UCSD-AML1 (cell line): Measurements from ENCODE around the gene JAZF1.

ENCODE experiments used
- DNase-seq: peaks from one replicate; lab custom pipeline; 2025; ENCODE audit not compliant: unreplicated experiment; lab: John Stamatoyannopoulos, UW

Gene JAZF1

GRCh38 chr7:27846388-27846787 lies 334.2 kb downstream of the JAZF1 start:
- DNase-seq: no peak

- no peak for DNase-seq
Observed at GRCh38 chr7:27843584-27844305, 336.9 kb downstream of the JAZF1 start.

DNA sequence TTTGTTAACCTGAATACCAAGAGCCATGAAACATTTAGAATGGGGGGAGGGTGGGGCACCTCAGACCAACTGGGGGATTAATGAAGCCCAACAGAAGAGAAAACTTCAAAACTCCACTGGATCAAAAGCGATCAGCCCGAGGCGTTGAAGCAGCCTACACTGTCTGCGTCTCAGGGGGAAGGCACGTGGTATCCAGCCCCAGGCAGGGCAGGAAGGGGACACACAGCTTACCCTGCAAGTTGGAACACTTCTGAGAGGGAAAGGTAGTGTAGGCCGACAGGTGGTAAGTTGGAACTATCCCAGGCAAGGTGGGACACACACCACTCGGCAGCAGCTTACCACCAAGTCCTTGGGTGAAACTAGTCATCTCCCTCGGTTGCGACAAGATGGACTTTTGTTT lies 337.7 kb downstream of the JAZF1 start:
- DNase-seq: no peak

GRCh38 chr7:27842094-27842692 lies 338.4 kb downstream of the JAZF1 start:
- DNase-seq: no peak

DNA sequence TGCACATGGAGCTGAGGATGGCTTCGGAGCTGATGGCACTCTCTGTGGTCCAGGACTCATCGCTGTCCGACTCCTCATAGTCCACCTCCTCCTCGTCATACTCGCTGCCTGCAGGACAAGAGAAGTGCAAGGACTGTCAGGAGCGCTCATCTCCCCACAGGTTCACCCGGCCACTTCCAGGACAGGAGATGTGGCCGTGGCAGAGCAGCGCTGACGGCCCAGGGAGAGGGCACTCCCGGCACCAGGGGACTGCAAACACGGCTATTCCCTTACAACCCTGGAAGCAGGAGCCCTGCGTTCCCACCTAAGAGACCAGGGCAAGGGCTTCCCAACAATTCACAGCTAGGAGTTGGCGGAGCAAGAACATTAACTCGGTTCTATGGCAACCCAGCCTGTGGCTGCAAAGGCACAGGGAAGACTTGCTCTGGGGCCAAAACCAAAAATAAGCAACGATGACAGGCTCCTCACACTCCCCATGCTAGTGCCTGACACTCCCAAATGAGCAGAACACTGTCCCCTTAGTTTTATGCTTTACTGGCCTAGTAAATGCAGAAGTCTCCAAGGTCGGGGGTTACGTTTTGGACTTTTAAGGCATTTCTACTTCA lies 339.7 kb downstream of the JAZF1 start:
- DNase-seq: no peak

- no peak for DNase-seq
Observed at GRCh38 chr7:27840313-27840712, 340.3 kb downstream of the JAZF1 start.

- DNase-seq: no peak
Observed at GRCh38 chr7:27839099-27839498, 341.5 kb downstream of the JAZF1 start.

DNA sequence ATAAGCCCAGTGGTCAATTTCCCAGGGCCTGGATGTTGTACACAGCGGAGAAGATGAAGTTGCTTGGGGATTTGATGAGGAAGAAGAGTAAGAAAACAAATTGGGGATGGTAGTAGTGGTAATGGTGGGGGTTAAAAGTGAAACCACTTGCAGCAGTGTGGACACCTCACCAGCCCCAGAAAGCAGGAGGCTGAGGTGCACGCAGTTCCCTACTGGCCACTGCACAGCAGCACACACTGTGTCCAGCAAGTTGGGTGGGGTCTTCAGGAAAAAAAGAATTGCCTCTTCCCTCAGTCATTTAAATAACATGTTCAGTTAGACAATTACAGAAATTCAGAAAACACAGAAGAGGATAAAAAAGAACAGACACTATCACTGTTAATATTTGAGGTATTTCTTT lies 344.1 kb downstream of the JAZF1 start:
- no peak for DNase-seq

GRCh38 chr7:27835376-27835775 lies 345.2 kb downstream of the JAZF1 start:
- no peak for DNase-seq

GRCh38 chr7:27834179-27834921 lies 346.2 kb downstream of the JAZF1 start:
- DNase-seq: no peak

GRCh38 chr7:27826357-27826756 lies 354.2 kb downstream of the JAZF1 start:
- DNase-seq: no peak

DNA sequence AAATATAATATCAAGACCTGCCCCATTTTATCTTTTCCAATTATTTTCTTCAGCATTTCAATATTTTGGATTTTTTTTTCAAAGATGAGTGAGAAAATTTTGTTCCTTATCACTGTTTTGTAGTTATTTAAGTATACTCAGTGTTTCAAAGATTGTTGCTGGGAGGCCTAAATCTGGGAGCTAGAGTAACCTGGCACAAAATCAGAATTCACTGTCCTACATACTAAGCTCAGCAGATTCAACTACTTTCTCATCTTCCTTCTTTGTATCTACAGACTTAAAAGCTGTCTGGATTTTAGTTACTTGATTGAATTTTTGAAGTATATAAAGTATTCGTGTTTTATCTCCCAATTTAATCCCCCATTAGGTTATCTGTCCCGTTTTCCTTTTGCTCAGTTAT lies 354.7 kb downstream of the JAZF1 start:
- no peak for DNase-seq

DNA sequence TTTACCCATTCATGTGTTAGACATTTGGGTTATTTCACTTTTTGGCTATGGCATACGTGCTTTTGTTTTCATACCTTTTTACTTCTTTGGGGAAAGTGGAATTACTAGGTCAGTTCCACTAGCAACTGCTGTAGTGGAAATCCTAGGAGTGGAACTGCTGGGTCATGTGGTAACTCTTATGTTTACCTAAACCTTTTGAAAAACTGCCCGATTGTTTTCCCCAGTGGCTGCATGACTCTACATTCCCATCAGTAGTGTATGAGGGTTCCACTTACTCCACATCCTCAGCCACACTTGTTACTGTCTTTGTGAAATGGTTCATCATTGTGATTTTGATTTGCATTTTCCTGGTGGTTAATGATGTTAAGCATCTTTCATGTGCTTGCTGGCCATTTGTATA lies 358.4 kb downstream of the JAZF1 start:
- no peak for DNase-seq

- DNase-seq: no peak
Observed at GRCh38 chr7:27812706-27813105, 367.9 kb downstream of the JAZF1 start.

- DNase-seq: no peak
Observed at GRCh38 chr7:27810186-27810585, 370.4 kb downstream of the JAZF1 start.

DNA sequence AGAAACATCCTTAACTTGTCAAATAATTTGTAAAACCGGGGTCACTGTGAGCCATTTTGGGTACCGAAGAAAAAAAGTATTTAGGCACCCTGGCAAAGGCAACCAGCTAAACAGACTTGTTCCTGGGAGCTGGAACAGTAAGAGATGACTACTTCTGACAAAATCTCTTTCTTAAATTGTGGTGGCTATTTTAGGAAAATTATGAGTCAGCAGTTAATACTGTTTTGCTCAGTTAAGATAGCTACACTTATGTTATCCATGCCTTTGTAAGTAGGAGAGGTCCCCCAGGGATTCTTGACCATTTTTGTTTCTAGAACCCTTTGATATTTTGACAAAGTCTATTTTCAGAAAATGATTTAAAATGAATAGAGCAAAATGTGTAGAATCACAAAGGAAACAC lies 372.0 kb downstream of the JAZF1 start:
- DNase-seq: no peak

DNA sequence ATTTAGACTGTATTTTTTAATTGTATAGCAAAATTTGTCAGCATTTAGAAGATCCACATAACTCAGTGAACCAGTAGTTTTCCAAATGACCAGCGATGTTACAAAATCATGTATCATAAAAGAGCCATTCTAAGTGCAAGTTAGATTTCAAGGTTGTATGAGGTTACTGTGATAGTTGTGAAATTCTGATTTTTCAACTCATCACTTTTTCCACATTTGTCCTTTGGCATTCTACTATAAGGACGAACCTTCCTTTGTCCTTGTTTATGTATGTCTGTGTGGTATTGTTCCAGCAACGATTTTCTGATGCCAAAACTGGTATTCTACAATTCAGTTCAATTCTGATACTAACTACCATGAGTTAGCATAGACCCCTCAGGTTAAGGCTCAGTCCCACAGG lies 376.5 kb downstream of the JAZF1 start:
- DNase-seq: no peak

GRCh38 chr7:27802999-27803398 lies 377.6 kb downstream of the JAZF1 start:
- DNase-seq: no peak

DNA sequence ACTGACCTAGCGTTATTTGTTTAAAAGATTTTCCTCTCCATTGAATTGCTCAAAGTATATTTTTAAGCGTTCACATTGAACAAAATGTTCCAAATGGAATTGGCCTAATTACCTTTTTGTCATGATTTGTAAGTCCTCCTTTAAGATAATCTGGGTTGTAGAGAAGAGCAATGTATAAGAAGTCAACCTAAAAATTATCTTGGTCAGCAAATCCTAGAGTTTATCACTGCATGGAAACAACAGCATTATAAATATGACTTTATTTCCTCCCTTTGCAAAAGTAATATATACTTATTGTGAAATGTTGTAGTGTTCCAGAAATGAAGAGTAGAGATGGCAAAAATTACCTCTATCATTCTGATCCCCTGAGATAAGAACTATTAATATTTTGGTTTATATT lies 381.4 kb downstream of the JAZF1 start:
- no peak for DNase-seq

- no peak for DNase-seq
Observed at GRCh38 chr7:27795977-27796376, 384.6 kb downstream of the JAZF1 start.

- DNase-seq: no peak
Observed at GRCh38 chr7:27793780-27794179, 386.8 kb downstream of the JAZF1 start.

DNA sequence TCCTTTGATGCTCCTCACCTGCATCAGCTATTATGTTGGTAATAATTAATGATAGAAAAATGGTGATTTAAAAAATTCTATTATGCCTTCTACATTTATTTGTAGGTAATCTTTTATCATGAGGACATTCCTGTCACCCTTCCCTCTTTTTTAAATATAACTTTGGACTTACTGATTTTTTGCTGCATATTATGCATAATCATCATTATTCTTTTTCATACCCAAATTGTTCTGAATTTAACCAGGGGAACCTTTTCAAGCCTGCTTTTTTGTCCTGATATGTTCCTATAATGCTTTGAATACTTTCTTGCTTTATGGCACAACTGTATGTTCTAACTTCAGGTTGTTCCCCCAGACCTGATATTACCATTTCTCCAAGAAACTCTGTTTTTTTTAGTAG lies 392.2 kb downstream of the JAZF1 start:
- DNase-seq: no peak
